H1 (cell line): ENCODE data around the gene IGFL2. TPM values are rescaled to one million over a fixed set of nuclear protein-coding genes. Genes with fewer than 3 reads are reported as not detected.

ENCODE experiments used
- CTCF ChIA-PET: fragments of 300-600 bp; sonication (Branson Sonifier 250); formaldehyde crosslinking; loops from one replicate; lab custom pipeline; 2021; ENCODE audit not compliant: partially characterized antibody; lab: Charles Lee
- POLR2A ChIA-PET: fragments of 300-600 bp; sonication (Branson Sonifier 250); formaldehyde crosslinking; loops from one replicate; lab custom pipeline; 2021; ENCODE audit warnings: inconsistent platforms; ENCODE audit not compliant: partially characterized antibody; lab: Charles Lee
- DNase-seq, 2 experiments: peaks; one replicate each; pipeline versions ENCODE4 v3.0.0 to v3.0.0-alpha.2; 2010 to 2022; ENCODE audit warnings: low spot score in 2 of 2, low read depth in 1 of 2, mixed read lengths in 1 of 2
- FAIRE-seq: peaks from 2 replicates; lab custom pipeline; 2011; peaks lifted over from hg19 to GRCh38; lab: Jason Lieb, UNC
- H2AFZ ChIP-seq: 2 replicates; pipeline ENCODE4 v1.8.1; 2012; ENCODE audit warnings: low read length, inconsistent platforms
- H2AK5ac ChIP-seq: 2 replicates; pipeline ENCODE4 v1.6.1; 2013; ENCODE audit warnings: low read depth, low read length
- H2BK120ac ChIP-seq: replicated peaks from 2 replicates; pipeline ENCODE3; 2013; ENCODE audit warnings: low read depth, low read length, inconsistent platforms
- H2BK12ac ChIP-seq: 2 replicates; pipeline ENCODE4 v1.6.1; 2013; ENCODE audit warnings: low read depth, low read length
- H2BK15ac ChIP-seq: 2 replicates; pipeline ENCODE4 v1.6.1; 2013; ENCODE audit warnings: low read length
- H2BK20ac ChIP-seq: 2 replicates; pipeline ENCODE4 v1.6.1; 2013; ENCODE audit warnings: low read length
- H2BK5ac ChIP-seq: 2 replicates; pipeline ENCODE4 v1.6.1; 2013; ENCODE audit warnings: low read depth, low read length
- H3K14ac ChIP-seq: 2 replicates; pipeline ENCODE4 v1.6.1; 2013; ENCODE audit warnings: inconsistent platforms; ENCODE audit not compliant: insufficient read length
- H3K18ac ChIP-seq: 2 replicates; pipeline ENCODE4 v1.6.1; 2013; ENCODE audit warnings: low read length; ENCODE audit errors: extremely low read depth
- H3K23ac ChIP-seq: 2 replicates; pipeline ENCODE4 v1.6.1; 2013; ENCODE audit warnings: inconsistent platforms; ENCODE audit not compliant: insufficient read length
- H3K23me2 ChIP-seq: 2 replicates; pipeline ENCODE4 v1.6.1; 2013; ENCODE audit warnings: low read depth, low read length
- H3K27ac ChIP-seq: 2 replicates; pipeline ENCODE4 v1.6.1; 2011; ENCODE audit warnings: low read depth, low read length, inconsistent platforms
- H3K27me3 ChIP-seq, 4 experiments: replicated peaks in 1 of 4; 1 replicate in 1 of 4; 2 replicates in 3 of 4; pipeline versions ENCODE4 v1.6.1 to v1.8.1; 2011 to 2013; ENCODE audit warnings: low read length in 3 of 4, mild to moderate bottlenecking in 3 of 4, inconsistent platforms in 2 of 4, mixed read lengths in 2 of 4, moderate library complexity in 1 of 4; ENCODE audit not compliant: control insufficient read depth in 3 of 4, insufficient read depth in 3 of 4; ENCODE audit errors: extremely low read depth in 1 of 4
- H3K36me3 ChIP-seq, 4 experiments: 2 replicates each; pipeline versions ENCODE4 v1.6.1 to v1.8.1; 2011 to 2013; ENCODE audit warnings: mild to moderate bottlenecking in 4 of 4, low read length in 3 of 4, moderate library complexity in 2 of 4, control low read depth in 1 of 4, inconsistent platforms in 1 of 4; ENCODE audit not compliant: insufficient read depth in 4 of 4, control insufficient read depth in 2 of 4
- H3K4ac ChIP-seq: replicated peaks from 2 replicates; pipeline ENCODE3; 2013; ENCODE audit warnings: low read length, low read depth, mixed read lengths, inconsistent platforms; ENCODE audit not compliant: insufficient read length
- H3K4me1 ChIP-seq, 4 experiments: replicated peaks in 1 of 4; 1 replicate in 1 of 4; 2 replicates in 3 of 4; pipeline versions ENCODE4 v1.6.1 to v1.8.1; 2011 to 2013; ENCODE audit warnings: low read length in 3 of 4, inconsistent platforms in 2 of 4, mixed read lengths in 1 of 4; ENCODE audit not compliant: insufficient read depth in 4 of 4, control insufficient read depth in 3 of 4
- H3K4me2 ChIP-seq, 2 experiments: 2 replicates each; pipeline versions ENCODE4 v1.6.1 to v1.8.1; 2011 to 2013; ENCODE audit warnings: low read depth in 2 of 2, low read length in 2 of 2, control low read depth in 1 of 2, inconsistent platforms in 1 of 2, mild to moderate bottlenecking in 1 of 2; ENCODE audit not compliant: insufficient read depth in 1 of 2
- H3K4me3 ChIP-seq, 4 experiments: fragments of 200-600, 300-600 bp in 1 of 4; sonication (generic), shearing (Covaris generic), sonication (Bioruptor Twin) in 1 of 4; 2 replicates each; pipeline versions ENCODE4 v1.5.1 to v1.8.1; 2011 to 2016; ENCODE audit warnings: low read length in 4 of 4, low read depth in 3 of 4, control low read depth in 2 of 4, inconsistent platforms in 2 of 4, mild to moderate bottlenecking in 2 of 4, mixed read lengths in 1 of 4, moderate library complexity in 1 of 4; ENCODE audit not compliant: insufficient read depth in 2 of 4; ENCODE audit errors: extremely low read depth in 1 of 4
- H3K56ac ChIP-seq: replicated peaks from 2 replicates; pipeline ENCODE3; 2013; ENCODE audit warnings: low read depth, mild to moderate bottlenecking, mixed read lengths, low read length, inconsistent platforms; ENCODE audit not compliant: insufficient read length
- H3K79me1 ChIP-seq: 2 replicates; pipeline ENCODE4 v1.6.1; 2013; ENCODE audit warnings: low read depth, low read length, control low read depth
- H3K79me2 ChIP-seq, 2 experiments: 2 replicates each; pipeline versions ENCODE4 v1.6.1 to v1.8.1; 2012 to 2013; ENCODE audit warnings: low read length in 2 of 2, mild to moderate bottlenecking in 2 of 2, inconsistent platforms in 1 of 2; ENCODE audit not compliant: insufficient read depth in 2 of 2, control insufficient read depth in 1 of 2
- H3K9ac ChIP-seq, 4 experiments: replicated peaks in 1 of 4; 1 replicate in 1 of 4; 2 replicates in 3 of 4; pipeline versions ENCODE4 v1.6.1 to v1.8.1; 2011 to 2013; ENCODE audit warnings: low read depth in 3 of 4, low read length in 3 of 4, control low read depth in 2 of 4, mild to moderate bottlenecking in 2 of 4, moderate library complexity in 2 of 4, inconsistent platforms in 1 of 4; ENCODE audit errors: extremely low read depth in 1 of 4
- H3K9me3 ChIP-seq, 2 experiments: 2 replicates each; pipeline versions ENCODE4 v1.6.1 to v1.8.1; 2012 to 2013; ENCODE audit warnings: mild to moderate bottlenecking in 2 of 2, moderate library complexity in 2 of 2, control low read depth in 1 of 2, inconsistent platforms in 1 of 2, low read depth in 1 of 2, low read length in 1 of 2, mixed read lengths in 1 of 2; ENCODE audit not compliant: insufficient read depth in 2 of 2
- H4K20me1 ChIP-seq, 2 experiments: replicated peaks in 1 of 2; 2 replicates each; pipeline versions ENCODE3 to v1.8.1; 2011 to 2013; ENCODE audit warnings: inconsistent platforms in 2 of 2, low read length in 2 of 2, mild to moderate bottlenecking in 1 of 2; ENCODE audit not compliant: insufficient read depth in 2 of 2, control insufficient read depth in 1 of 2
- H4K5ac ChIP-seq: 2 replicates; pipeline ENCODE4 v1.6.1; 2013; ENCODE audit warnings: low read length, low read depth, mixed read lengths, inconsistent platforms; ENCODE audit not compliant: insufficient read length
- H4K8ac ChIP-seq: 2 replicates; pipeline ENCODE4 v1.8.0; 2013; ENCODE audit warnings: mild to moderate bottlenecking, moderate library complexity, low read length, inconsistent platforms; ENCODE audit not compliant: insufficient read depth; ENCODE audit errors: extremely low read depth
- H4K91ac ChIP-seq: replicated peaks from 2 replicates; pipeline ENCODE3; 2013; ENCODE audit warnings: low read length, mixed read lengths, inconsistent platforms; ENCODE audit not compliant: insufficient read length
- ATF2 ChIP-seq: IDR thresholded peaks from 2 replicates; pipeline ENCODE4 v1.6.1; 2012; ENCODE audit warnings: low read length, inconsistent platforms
- HDAC2 ChIP-seq, 2 experiments: fragments of 300-600 bp in 1 of 2; sonication (generic) in 1 of 2; IDR thresholded peaks; 2 replicates each; pipeline ENCODE4 v1.6.1; 2011 to 2012; ENCODE audit warnings: low read depth in 2 of 2, low read length in 2 of 2, mild to moderate bottlenecking in 2 of 2, moderate library complexity in 2 of 2, borderline replicate concordance in 1 of 2, inconsistent platforms in 1 of 2
- JUN ChIP-seq: IDR thresholded peaks from 2 replicates; pipeline ENCODE4 v1.6.1; 2011; ENCODE audit warnings: low read depth, mild to moderate bottlenecking, improper control_type of control experiment, low read length
- NANOG ChIP-seq: IDR thresholded peaks from 2 replicates; pipeline ENCODE4 v1.6.1; 2011; ENCODE audit warnings: low read length, low read depth, mild to moderate bottlenecking, inconsistent platforms; ENCODE audit not compliant: insufficient read depth, poor library complexity, severe bottlenecking
- NRF1 ChIP-seq: IDR thresholded peaks from 2 replicates; pipeline ENCODE4 v1.6.1; 2011; ENCODE audit warnings: mild to moderate bottlenecking, low read depth, low read length, improper control_type of control experiment
- POLR2AphosphoS5 ChIP-seq: IDR thresholded peaks from 2 replicates; pipeline ENCODE4 v1.6.1; 2011; ENCODE audit warnings: low read depth, low read length
- RBBP5 ChIP-seq: IDR thresholded peaks from 2 replicates; pipeline ENCODE4 v1.7.1; 2012; ENCODE audit warnings: low read depth, mild to moderate bottlenecking, inconsistent platforms, low read length, moderate library complexity, borderline replicate concordance
- RNF2 ChIP-seq: fragments of 200-900, 300-1000 bp; sonication (generic); IDR thresholded peaks from 2 replicates; pipeline ENCODE4 v1.7.1; 2016; ENCODE audit warnings: borderline replicate concordance, low read depth, mild to moderate bottlenecking, antibody characterized with exemption, low read length; ENCODE audit not compliant: poor library complexity, severe bottlenecking; ENCODE audit errors: missing control alignments
- SRF ChIP-seq: IDR thresholded peaks from 2 replicates; pipeline ENCODE4 v1.6.1; 2011; ENCODE audit warnings: mild to moderate bottlenecking, low read depth, low read length, moderate library complexity
- TEAD4 ChIP-seq: IDR thresholded peaks from 2 replicates; pipeline ENCODE4 v1.6.1; 2012; ENCODE audit warnings: low read depth, low read length, inconsistent platforms, mixed read lengths
- WGBS, 2 experiments: shearing (Covaris generic) in 1 of 2; methylation state at CpG; one replicate each; pipeline versions ENCODE4 v1.1.6 to v1.1.7; 2013 to 2015; ENCODE audit warnings: low lambda C conversion rate in 2 of 2, mixed read lengths in 2 of 2, inconsistent platforms in 1 of 2, low coverage in 1 of 2, missing lambda C conversion rate in 1 of 2; ENCODE audit not compliant: insufficient replicate concordance in 2 of 2, insufficient coverage in 1 of 2, insufficient read length in 1 of 2; ENCODE audit errors: extremely low coverage in 1 of 2, missing lambda C conversion rate in 1 of 2; 5-methylcytosine and 5-hydroxymethylcytosine counted together
- polyA plus RNA-seq, 7 experiments: library from polyadenylated mRNA; depleted of rRNA in 3 of 7; stranded (reverse) in 5 of 7; unstranded in 2 of 7; fragments of >200 nt in 5 of 7; fragments of 200-250 nt in 2 of 7; gene quantifications; 1 replicate in 5 of 7; 2 replicates in 1 of 7; 4 replicates in 1 of 7; pipeline versions ENCODE4 v1.2.1 to v1.2.3, GENCODE V29; 2011 to 2013; ENCODE audit warnings: missing spikeins in 2 of 7, mixed read lengths in 2 of 7
- total RNA-seq: library from RNA; stranded (reverse); fragmentation: NEBNext Ultra II Directional; extraction: Animal tissue kit (Norgen Biotek cat#: 25700); gene quantifications from 2 replicates; pipeline ENCODE4 v1.2.1, GENCODE V29; 2021

The IGFL2 gene
- total and polyA plus RNA-seq, 2 of the 8 experiments (the other 6 are each of a cell fraction or from before 2014, with no cell fraction given): not detected

GRCh38 chr19:46186717-46187101 is 38.7 kb downstream of the IGFL2 start:
- Histone ChIP-seq H3K4me3 (no peak overlapping the region), H3K4me1 (no peaks in the 10 kb centered on the region), H3K4me2 (no peak overlapping the region), H3K23me2 (no peaks in the 10 kb centered on the region), H3K14ac (no peak overlapping the region), H2AK5ac (no peak overlapping the region), H4K91ac (no peak overlapping the region), H3K79me2 (no peaks in the 10 kb centered on the region), H2BK20ac (no peak overlapping the region), H2BK15ac (no peak overlapping the region), H4K8ac (no peak overlapping the region), H3K23ac (no peak overlapping the region), H3K56ac (no peak overlapping the region), H3K18ac (no peak overlapping the region), H3K79me1 (no peaks in the 10 kb centered on the region), H4K5ac (no peak overlapping the region), H3K36me3 (no peaks in the 10 kb centered on the region), H2BK12ac (no peak overlapping the region), H4K20me1 (no peaks in the 10 kb centered on the region), H3K27me3 (no peaks in the 10 kb centered on the region), H2AFZ (no peak overlapping the region), H3K9me3 (no peaks in the 10 kb centered on the region), H3K4ac (no peak overlapping the region), H2BK5ac (no peak overlapping the region), H3K27ac (no peak overlapping the region), H2BK120ac (no peak overlapping the region), H3K9ac (no peak overlapping the region)
- FAIRE-seq (no peak), DNase-seq (no peak)
- CTCF ChIA-PET: interaction anchor here (0.6 to 4.3 kb wide), 4 partner anchors 86 to 112 kb away, joined by 3 to 23 read pairs (median 9); no protein-coding TSS in a partner anchor
- POLR2A ChIA-PET: interaction anchor here (1.5 kb wide), 1 partner anchor 108 kb away, joined by 3 read pairs; no protein-coding TSS in a partner anchor
- WGBS, 2 experiments: 84% methylated on average over 5 of the region's 5 CpGs; no CpG with 5 or more reads in 1 of the 2 experiments
- TF ChIP-seq TEAD4 (no peak), NANOG (no peak), RNF2 (no peak), JUN (no peak), ATF2 (no peak), RBBP5 (no peak), NRF1 (no peak), SRF (no peak), HDAC2 (IDR thresholded peaks at IDR 0.05; ENCODE audit: borderline replicate concordance in 1 of 2, low read depth in 2 of 2, low read length in 2 of 2) (no peak), POLR2AphosphoS5 (no peak)
